Measurements from ENCODE around the gene BAHCC1. TPM values are rescaled to one million over a fixed set of nuclear protein-coding genes. Genes with fewer than 3 reads are reported as not detected.

BAHCC1 gene
- total and polyA plus RNA-seq, 11 donors, result 6.0 to 19.6 (median 8.9) TPM

DNA sequence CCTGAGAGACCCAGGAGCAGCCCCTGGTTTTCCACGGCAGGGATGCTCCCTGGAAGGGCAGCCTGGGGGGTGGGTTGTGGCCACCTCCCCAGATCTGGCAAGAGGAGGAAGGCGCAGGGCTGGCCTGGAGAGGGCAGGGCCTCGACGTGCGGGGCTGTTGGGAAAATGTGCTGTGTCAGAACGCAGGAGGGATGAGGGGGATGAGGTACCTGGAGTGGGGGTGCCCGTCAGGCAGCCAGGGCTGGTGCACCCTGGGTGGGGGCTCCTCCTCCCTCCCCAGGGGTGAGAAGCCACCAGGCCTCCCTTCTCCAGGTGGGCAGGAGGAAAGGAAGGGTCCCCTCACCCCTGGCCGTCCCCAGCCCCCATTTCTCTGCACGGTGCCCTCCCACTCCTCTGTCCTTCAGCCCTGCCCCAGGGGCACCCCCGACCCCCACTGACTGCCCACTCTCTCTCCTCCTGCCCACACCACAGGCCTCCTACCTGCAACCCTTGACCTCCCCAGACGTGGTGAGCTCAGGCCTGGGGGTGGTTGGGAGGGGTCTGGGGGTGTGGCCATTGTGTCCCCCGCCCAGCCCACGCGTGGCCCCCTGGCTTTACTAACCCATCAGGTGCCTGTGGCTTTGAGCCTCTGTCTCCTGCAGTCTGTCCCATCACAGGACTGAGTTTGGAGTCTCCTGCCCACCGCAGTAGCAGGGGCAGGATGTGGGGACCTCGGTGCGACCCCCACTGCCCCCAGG, 39.6 kb downstream of the BAHCC1 start:
- intact Hi-C loops (cut with DNase I), result loop anchor here in 3 of 10 donors (5.0 kb wide), 2 partner anchors 37 to 42 kb away; no protein-coding TSS in a partner anchor
- Histone ChIP-seq H3K4me1 (peaks cover 0 to 57% (median 37%) of the 10 kb centered on the region in 12 donors), H3K27ac (peak overlapping the region in 9 of 12 donors; percentile 70 to 91 (median 82)), H3K27me3 (peaks cover 0 to 5% (median 0%) of the 10 kb centered on the region in 9 donors), H3K9me3 (no peaks in the 10 kb centered on the region), H3K4me3 (no peak overlapping the region), H3K36me3 (no peaks in the 10 kb centered on the region)
- ATAC-seq (no peak), DNase-seq (no peak)
- 85 to 94% (median 92%) methylated on average over 12 to 17 of the region's 17 CpGs for WGBS, 4 donors
- TF ChIP-seq, protein P1, sequence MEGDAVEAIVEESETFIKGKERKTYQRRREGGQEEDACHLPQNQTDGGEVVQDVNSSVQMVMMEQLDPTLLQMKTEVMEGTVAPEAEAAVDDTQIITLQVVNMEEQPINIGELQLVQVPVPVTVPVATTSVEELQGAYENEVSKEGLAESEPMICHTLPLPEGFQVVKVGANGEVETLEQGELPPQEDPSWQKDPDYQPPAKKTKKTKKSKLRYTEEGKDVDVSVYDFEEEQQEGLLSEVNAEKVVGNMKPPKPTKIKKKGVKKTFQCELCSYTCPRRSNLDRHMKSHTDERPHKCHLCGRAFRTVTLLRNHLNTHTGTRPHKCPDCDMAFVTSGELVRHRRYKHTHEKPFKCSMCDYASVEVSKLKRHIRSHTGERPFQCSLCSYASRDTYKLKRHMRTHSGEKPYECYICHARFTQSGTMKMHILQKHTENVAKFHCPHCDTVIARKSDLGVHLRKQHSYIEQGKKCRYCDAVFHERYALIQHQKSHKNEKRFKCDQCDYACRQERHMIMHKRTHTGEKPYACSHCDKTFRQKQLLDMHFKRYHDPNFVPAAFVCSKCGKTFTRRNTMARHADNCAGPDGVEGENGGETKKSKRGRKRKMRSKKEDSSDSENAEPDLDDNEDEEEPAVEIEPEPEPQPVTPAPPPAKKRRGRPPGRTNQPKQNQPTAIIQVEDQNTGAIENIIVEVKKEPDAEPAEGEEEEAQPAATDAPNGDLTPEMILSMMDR (IDR thresholded peaks at IDR 0.05), result no peak
- TF ChIP-seq POLR2A (IDR thresholded peaks at IDR 0.05), result no peak

DNA sequence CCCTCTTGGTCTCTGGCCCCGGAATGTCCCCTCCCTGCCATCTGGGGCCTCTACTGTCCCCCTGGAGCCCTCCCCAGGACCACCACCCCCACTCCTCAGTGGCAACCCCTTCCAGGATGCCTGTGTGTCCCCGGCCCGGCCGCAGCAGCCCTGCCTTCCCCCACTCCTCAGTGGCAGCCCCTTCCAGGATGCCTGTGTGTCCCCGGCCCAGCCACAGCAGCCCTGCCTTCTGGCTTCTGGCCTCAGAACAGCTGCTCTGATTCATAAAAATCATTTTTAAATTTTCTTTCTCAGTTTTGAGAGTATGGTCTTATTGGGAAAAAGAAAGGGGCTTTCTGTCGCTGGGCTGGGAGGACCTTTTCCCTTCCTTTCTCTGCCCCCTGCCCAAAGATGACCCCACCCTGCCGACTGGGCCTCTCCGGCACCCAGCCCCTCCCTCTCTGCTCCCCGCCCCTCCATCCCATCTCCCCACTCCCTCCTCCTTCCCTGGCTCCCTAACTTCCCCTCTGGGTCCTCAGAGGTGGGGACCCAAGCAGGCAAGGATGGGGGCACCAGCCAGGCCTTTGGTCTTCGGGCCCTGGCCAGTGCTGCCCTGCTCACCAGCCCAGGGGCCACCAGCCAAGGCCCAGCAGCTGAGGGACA, 40.5 kb downstream of the BAHCC1 start:
- no peaks in the 10 kb centered on the region for H3K9me3 ChIP-seq
- ATAC-seq, result peak in 1 of 4 donors; percentile 3
- peak overlapping the region in 2 of 12 donors; percentile 4 to 7 for H3K4me3 ChIP-seq
- H3K36me3 ChIP-seq, result no peaks in the 10 kb centered on the region
- H3K27ac ChIP-seq, result peak overlapping the region; percentile 32 to 91 (median 75)
- TF ChIP-seq POLR2A (IDR thresholded peaks at IDR 0.05), result no peak
- TF ChIP-seq, protein P1 (IDR thresholded peaks at IDR 0.05), result no peak
- WGBS, 4 donors, result 70 to 91% (median 72%) methylated on average over 9 to 10 of the region's 10 CpGs
- intact Hi-C loops (cut with DNase I), result loop anchor here in 3 of 10 donors (5.0 kb wide), 2 partner anchors 37 to 42 kb away; no protein-coding TSS in a partner anchor
- peaks cover 0 to 49% (median 32%) of the 10 kb centered on the region in 12 donors for H3K4me1 ChIP-seq
- no peak for DNase-seq
- H3K27me3 ChIP-seq, result no peaks in the 10 kb centered on the region

DNA sequence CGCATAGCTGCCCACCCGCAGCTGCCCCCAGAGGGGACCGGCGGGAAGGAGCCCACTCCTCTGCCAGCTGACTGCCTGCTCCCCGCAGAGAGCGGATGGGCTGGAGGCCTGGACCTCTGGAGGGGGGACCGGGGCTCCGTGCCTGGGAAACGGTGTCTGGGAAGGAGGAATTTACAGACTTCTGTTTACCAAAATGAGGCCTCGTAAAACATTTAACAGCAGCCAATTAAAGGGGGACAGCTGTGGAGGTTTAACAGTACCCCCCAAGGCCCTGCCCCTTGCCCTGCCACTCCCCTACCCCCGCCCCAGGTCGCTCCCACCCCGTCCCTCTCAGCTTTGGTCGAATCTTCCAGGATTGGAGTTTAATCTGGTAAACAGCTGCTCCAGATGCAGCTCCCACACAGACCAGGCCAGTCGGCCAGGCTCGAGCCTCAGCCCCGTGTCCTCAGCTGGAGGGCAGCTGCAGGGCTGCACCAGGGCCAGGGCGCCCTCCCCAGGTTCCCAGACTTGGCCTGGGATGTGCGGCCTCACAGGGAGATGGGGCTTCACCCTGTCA, 41.1 kb downstream of the BAHCC1 start:
- Histone ChIP-seq H3K4me3 (peak overlapping the region in 2 of 12 donors; percentile 4 to 7), H3K9me3 (no peaks in the 10 kb centered on the region), H3K27me3 (no peaks in the 10 kb centered on the region), H3K36me3 (no peaks in the 10 kb centered on the region), H3K4me1 (peaks cover 0 to 49% (median 32%) of the 10 kb centered on the region in 12 donors), H3K27ac (peak overlapping the region; percentile 32 to 91 (median 75))
- WGBS, 4 donors, result 65 to 82% (median 70%) methylated on average over 14 to 19 of the region's 19 CpGs
- peak in 3 of 4 donors; percentile 57 to 79 (median 74) for ATAC-seq
- peak; percentile 64 to 86 (median 73) for DNase-seq
- intact Hi-C loops (cut with DNase I), result loop anchor here in 3 of 10 donors (5.0 kb wide), 2 partner anchors 36 to 41 kb away; no protein-coding TSS in a partner anchor
- TF ChIP-seq, protein P1 (IDR thresholded peaks at IDR 0.05), result peak in 1 of 12 donors; percentile 19
- no peak for TF ChIP-seq POLR2A (IDR thresholded peaks at IDR 0.05)
